ENCODE results near the gene CADPS.

The CADPS gene

DNA sequence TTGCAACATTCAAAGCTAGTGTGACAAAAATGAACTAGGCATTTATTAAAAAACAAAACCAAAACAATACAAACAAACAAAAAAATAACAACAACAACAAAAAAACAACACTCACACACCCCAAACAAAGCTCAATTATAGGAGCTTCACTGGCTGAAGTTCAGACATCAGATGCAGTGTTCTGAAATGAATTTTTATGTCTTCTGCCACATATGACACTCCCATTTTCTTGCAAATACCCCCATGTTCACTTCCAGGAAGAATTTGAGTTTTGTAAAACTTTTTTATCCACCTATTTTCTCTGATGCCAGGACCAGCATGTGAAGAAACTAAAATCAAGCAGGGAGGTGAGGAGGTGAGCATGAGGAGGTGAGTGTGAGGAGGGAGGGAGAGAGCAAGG lies 113.9 kb downstream of the CADPS start:
- H3K9me3 Mint-ChIP-seq: peaks cover 8% of the 10 kb centered on the region
- H3K27ac Mint-ChIP-seq: no peak overlapping the region

DNA sequence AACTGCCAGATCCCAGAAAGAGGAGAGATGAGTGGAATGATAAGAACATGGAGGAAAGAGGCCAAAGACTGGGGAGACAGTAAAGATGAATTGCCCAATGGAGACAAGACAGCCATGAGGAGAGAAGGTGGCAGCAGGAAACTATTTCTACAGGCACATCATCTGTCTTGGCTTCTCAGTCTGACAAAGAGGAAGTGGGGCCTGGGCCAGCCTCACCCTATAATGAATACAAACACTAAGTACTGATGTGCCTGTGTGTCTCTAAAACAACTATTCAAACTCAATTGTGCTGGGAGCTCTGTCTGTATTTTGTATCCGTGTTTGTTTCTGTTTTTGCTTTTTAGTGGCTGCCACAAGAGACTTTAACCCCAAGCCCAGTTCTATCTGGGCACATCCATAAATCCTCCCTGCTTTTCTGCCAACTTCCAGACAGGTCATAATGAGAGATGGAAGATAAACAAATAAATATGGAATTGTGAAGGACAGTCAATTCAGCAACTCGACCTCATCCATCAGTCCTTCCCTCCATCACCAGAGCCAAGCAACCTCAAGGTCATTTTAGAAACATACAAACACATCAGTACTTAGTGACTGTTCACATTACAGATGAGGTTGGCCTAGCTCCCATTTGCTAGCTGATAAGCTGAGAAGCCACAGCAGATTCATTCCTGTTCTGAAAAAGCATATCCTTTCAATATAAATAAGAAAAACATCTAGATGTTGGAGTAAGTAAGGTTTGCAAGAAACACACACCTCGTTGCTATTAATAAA lies 116.7 kb downstream of the CADPS start:
- Mint-ChIP-seq H3K27ac (no peak overlapping the region), H3K27me3 (no peaks in the 10 kb centered on the region), H3K4me3 (no peak overlapping the region), H3K9me3 (peaks cover 8% of the 10 kb centered on the region), H3K4me1 (ENCODE audit: low read depth) (no peaks in the 10 kb centered on the region), H3K36me3 (ENCODE audit: low read depth) (no peaks in the 10 kb centered on the region)

More for the DNA sequence above, 113.9 kb downstream of the CADPS start:
- Mint-ChIP-seq H3K36me3 (ENCODE audit: low read depth) (no peaks in the 10 kb centered on the region), H3K4me3 (no peak overlapping the region), H3K4me1 (ENCODE audit: low read depth) (no peaks in the 10 kb centered on the region), H3K27me3 (no peaks in the 10 kb centered on the region)

DNA sequence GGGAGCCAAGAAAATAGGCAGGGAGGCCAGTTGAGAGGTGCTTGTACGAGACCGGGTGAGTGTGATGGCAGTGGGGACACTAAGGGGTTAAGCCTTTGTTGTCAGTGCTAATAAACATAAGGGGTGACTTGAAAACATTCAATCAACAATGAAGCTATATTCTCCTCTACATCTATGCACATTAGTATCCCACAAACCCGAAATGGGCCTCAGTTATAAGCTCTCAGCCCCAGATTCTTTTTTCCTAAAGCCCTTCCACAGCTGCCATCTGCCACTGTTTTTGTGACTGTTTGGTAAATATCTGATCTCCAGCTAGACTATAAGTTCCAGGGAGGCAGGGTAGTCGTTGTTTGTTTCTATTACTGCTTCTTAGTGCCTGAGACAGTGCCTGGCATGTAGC lies 118.2 kb downstream of the CADPS start:
- H3K36me3 Mint-ChIP-seq (ENCODE audit: low read depth): no peaks in the 10 kb centered on the region
- H3K4me3 Mint-ChIP-seq: no peak overlapping the region
- H3K27me3 Mint-ChIP-seq: no peaks in the 10 kb centered on the region
- H3K9me3 Mint-ChIP-seq: peaks cover 5% of the 10 kb centered on the region
- H3K4me1 Mint-ChIP-seq (ENCODE audit: low read depth): no peaks in the 10 kb centered on the region
- no peak overlapping the region for H3K27ac Mint-ChIP-seq

DNA sequence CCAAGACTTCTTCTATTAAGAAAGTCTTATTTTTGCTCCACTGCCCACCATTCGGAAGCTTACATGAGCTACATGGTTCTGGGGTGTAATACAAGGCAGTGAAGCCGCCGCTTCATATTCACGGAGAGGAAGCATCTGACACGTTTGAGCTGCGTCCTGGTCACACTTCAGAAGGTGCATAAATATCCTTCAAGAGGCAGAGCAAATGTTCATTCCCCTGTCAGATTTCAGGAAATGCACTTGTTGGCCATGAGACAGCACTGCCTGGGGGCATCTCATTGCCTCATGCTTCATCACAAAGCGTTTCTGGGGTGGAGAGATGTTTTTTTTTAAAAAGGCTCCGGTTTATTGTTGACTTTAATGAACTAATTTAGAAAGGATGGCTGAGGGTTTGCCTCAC lies 119.9 kb downstream of the CADPS start:
- no peak overlapping the region for H3K4me3 Mint-ChIP-seq
- no peaks in the 10 kb centered on the region for H3K36me3 Mint-ChIP-seq (ENCODE audit: low read depth)
- H3K27ac Mint-ChIP-seq: no peak overlapping the region
- H3K27me3 Mint-ChIP-seq: no peaks in the 10 kb centered on the region
- H3K9me3 Mint-ChIP-seq: peaks cover 5% of the 10 kb centered on the region
- no peaks in the 10 kb centered on the region for H3K4me1 Mint-ChIP-seq (ENCODE audit: low read depth)

DNA sequence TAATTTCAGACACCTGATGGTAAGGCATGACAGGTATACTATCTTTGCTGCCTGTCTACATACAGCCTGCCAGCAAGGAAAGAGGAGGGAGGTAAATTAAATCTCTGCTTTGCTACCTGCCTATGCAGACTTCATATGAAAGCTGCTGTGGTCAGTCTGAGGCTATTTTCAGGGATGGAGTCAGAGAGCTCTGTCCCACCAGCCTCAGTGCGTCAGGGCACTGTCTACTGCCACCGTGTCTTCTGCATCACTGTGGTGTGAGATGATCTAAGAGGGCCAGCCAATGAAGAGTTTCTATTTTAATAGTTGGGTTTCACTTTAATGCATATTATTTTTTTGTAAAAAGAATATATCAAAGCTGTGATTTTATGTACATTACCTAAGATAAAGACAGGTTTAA lies 125.6 kb downstream of the CADPS start:
- H3K4me1 Mint-ChIP-seq (ENCODE audit: low read depth): no peaks in the 10 kb centered on the region
- no peak overlapping the region for H3K27ac Mint-ChIP-seq
- H3K9me3 Mint-ChIP-seq: no peaks in the 10 kb centered on the region
- H3K4me3 Mint-ChIP-seq: no peak overlapping the region
- no peaks in the 10 kb centered on the region for H3K27me3 Mint-ChIP-seq
- H3K36me3 Mint-ChIP-seq (ENCODE audit: low read depth): no peaks in the 10 kb centered on the region

DNA sequence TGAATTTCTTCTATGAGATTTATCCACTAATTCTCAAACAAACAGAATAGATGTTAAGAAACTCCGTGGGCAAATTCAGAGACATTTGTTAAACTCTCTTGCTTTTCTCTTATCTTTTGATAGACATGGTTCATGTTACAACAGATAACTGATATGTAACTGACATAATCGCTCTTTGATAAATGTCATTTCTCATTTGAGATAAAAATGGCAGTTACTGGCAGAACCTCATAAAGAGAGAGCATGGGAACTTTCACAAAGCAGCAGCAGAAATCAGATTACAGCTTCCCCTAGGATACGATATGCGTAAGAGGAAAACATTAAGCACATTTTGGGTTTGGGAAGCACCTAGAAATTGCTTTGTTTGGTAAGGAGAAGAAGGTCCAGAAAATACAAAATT lies 126.1 kb downstream of the CADPS start:
- Mint-ChIP-seq H3K9me3 (no peaks in the 10 kb centered on the region), H3K27me3 (no peaks in the 10 kb centered on the region), H3K4me3 (no peak overlapping the region), H3K4me1 (ENCODE audit: low read depth) (no peaks in the 10 kb centered on the region), H3K36me3 (ENCODE audit: low read depth) (no peaks in the 10 kb centered on the region), H3K27ac (no peak overlapping the region)

DNA sequence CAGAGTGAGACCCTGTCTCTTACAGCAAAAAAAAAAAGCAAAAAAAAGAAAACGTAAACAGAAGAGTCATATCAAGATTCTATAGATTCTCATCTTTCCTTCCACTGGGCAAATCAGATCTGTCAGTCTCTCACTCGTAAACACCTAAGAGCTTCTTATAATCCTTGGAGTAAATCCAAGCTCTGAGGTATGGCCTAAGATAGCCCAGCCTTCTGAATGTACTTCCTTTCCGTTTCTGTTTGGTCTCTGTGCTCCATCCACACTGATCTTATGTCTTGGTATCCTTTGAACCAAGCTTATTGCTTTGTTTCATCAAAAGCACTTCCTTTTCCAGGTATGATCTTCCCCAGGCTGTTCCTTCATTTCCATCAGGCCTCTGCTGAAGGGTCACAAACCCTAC lies 137.8 kb downstream of the CADPS start:
- Mint-ChIP-seq H3K27me3 (no peaks in the 10 kb centered on the region), H3K36me3 (ENCODE audit: low read depth) (no peaks in the 10 kb centered on the region), H3K4me1 (ENCODE audit: low read depth) (no peaks in the 10 kb centered on the region), H3K9me3 (no peaks in the 10 kb centered on the region), H3K4me3 (no peak overlapping the region), H3K27ac (no peak overlapping the region)

DNA sequence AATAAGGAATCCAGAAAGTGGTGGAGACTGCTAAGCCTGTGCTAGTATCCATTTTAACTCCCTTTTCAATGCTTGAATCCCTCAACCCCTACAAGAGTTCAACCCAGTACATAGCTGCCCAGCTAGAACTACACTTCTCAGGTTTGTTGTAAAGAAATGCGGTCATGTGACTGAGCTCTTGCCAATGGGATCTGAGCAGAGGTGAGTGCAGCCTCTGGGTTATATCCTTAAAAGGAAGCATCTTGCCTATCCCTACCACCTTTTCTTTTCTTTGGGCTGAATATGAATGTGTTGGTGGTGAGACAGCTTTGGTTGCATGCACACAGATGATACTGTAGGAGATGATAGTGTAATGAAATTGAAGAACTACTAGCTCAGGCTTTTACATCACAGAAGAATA lies 139.7 kb downstream of the CADPS start:
- H3K4me3 Mint-ChIP-seq: no peak overlapping the region
- H3K27me3 Mint-ChIP-seq: no peaks in the 10 kb centered on the region
- H3K36me3 Mint-ChIP-seq (ENCODE audit: low read depth): no peaks in the 10 kb centered on the region
- H3K27ac Mint-ChIP-seq: no peak overlapping the region
- no peaks in the 10 kb centered on the region for H3K4me1 Mint-ChIP-seq (ENCODE audit: low read depth)
- no peaks in the 10 kb centered on the region for H3K9me3 Mint-ChIP-seq

DNA sequence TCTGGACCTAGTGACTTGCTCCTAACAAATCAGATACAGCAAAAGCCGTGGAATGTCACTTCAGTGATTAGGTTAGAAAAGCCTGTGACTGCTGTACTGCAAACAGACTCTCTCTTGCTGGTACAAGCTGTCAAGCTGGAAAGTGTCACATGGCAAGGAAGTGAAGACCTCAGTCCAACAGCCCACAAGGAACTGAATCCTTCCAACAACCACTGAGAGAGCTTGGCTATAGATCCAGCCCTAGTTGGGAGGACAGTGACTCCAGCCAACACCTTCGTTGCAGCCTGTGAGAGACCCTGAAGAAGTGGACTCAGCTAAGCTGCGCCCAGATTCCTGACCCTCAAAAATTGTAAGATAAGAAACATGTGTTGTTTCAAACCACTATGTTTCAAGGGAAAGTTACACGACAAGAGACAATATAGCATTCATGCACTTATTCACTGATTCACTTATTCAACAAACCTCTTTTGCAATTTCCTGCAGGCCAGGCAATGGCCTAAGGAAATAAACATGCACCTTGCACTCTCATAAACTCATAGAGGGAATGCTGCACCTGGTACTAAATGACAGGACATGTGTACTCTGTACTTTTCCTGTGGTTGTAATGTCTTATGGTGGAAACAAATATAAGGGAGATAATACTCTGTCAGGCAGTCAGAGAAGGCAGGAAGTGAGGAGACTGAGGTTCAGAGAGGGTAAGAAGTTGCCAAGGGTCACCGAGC lies 142.9 kb downstream of the CADPS start:
- H3K27me3 Mint-ChIP-seq: no peaks in the 10 kb centered on the region
- H3K36me3 Mint-ChIP-seq (ENCODE audit: low read depth): no peaks in the 10 kb centered on the region
- H3K9me3 Mint-ChIP-seq: no peaks in the 10 kb centered on the region
- H3K4me1 Mint-ChIP-seq (ENCODE audit: low read depth): no peaks in the 10 kb centered on the region
- no peak overlapping the region for H3K4me3 Mint-ChIP-seq
- H3K27ac Mint-ChIP-seq: no peak overlapping the region

DNA sequence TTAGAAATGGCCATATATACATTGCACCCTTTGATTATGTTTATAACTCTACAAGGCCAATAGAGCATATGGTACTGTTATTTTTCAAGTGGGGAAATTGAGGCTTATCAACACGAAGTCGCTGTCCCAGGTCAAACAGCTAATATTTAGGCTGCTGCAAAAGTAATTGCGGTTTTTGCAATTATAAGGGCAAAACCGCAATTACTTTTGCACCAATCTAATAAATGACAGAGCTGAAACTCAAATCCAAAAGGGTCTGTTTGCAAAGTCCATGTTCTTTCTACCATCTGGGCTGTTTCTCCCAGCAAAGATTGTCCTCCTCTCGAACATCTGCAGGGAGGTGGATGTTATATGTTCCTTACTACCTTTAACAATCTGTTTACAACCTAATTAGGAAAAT lies 147.2 kb downstream of the CADPS start:
- Mint-ChIP-seq H3K27ac (no peak overlapping the region), H3K36me3 (ENCODE audit: low read depth) (no peaks in the 10 kb centered on the region), H3K4me1 (ENCODE audit: low read depth) (no peaks in the 10 kb centered on the region), H3K27me3 (no peaks in the 10 kb centered on the region), H3K9me3 (no peaks in the 10 kb centered on the region), H3K4me3 (no peak overlapping the region)

DNA sequence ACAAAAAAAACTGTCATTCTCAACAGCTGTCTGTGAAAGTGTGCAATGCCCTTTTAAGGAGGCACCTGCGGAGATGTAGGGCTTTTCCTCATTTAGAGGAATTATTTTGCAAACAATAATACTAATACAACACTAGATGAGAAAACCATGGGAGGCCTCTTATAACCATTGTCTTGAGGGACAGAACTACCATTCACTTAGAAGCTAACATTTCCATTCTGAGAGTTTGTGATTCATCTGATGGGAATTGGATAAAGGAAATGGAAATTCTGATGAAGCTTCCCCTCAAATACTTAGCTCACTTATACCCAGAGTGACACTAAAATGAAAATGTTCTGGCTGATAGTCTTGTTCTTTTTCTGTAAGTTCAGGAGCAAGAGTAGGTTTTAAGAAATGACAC lies 147.7 kb downstream of the CADPS start:
- Mint-ChIP-seq H3K9me3 (no peaks in the 10 kb centered on the region), H3K36me3 (ENCODE audit: low read depth) (no peaks in the 10 kb centered on the region), H3K4me3 (no peak overlapping the region), H3K27me3 (no peaks in the 10 kb centered on the region), H3K4me1 (ENCODE audit: low read depth) (no peaks in the 10 kb centered on the region), H3K27ac (no peak overlapping the region)

DNA sequence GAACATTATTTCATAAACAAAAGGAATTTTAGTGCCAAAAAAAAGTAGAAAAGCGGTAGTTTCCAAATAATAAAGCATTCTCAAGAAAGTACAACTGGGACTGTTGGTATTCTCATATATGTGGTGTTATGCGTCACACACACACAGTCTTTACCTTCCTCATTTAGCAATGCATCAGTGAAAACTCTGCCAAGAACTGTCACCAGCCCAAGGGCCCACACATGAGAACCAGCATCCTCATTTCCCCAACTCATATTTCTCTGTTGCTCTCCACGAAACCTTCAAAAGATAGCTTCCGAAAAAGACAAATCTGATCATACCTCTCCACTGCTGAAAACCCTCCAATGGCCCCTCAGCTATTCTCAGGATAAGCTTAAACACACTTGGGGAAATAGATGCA lies 150.7 kb downstream of the CADPS start:
- H3K4me1 Mint-ChIP-seq (ENCODE audit: low read depth): no peaks in the 10 kb centered on the region
- H3K27ac Mint-ChIP-seq: no peak overlapping the region
- H3K4me3 Mint-ChIP-seq: no peak overlapping the region
- H3K9me3 Mint-ChIP-seq: no peaks in the 10 kb centered on the region
- no peaks in the 10 kb centered on the region for H3K36me3 Mint-ChIP-seq (ENCODE audit: low read depth)
- no peaks in the 10 kb centered on the region for H3K27me3 Mint-ChIP-seq

DNA sequence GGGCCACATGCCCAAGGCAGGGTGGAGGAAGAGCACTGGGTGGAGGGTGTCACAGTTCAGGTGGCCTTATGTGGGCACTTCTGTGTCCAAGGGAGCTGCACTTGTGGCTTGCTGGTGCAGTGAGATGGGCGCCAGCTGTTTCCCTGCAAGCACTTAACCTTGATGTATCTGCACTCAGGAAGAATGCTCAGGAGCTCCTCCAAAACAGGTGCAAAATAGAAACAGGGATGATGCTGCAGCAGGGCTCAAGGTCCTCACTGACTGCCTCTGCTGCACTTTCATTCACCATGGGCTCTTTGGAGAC lies 151.3 kb downstream of the CADPS start:
- Mint-ChIP-seq H3K4me3 (no peak overlapping the region), H3K27me3 (no peaks in the 10 kb centered on the region), H3K4me1 (ENCODE audit: low read depth) (no peaks in the 10 kb centered on the region), H3K27ac (no peak overlapping the region), H3K9me3 (no peaks in the 10 kb centered on the region), H3K36me3 (ENCODE audit: low read depth) (no peaks in the 10 kb centered on the region)

DNA sequence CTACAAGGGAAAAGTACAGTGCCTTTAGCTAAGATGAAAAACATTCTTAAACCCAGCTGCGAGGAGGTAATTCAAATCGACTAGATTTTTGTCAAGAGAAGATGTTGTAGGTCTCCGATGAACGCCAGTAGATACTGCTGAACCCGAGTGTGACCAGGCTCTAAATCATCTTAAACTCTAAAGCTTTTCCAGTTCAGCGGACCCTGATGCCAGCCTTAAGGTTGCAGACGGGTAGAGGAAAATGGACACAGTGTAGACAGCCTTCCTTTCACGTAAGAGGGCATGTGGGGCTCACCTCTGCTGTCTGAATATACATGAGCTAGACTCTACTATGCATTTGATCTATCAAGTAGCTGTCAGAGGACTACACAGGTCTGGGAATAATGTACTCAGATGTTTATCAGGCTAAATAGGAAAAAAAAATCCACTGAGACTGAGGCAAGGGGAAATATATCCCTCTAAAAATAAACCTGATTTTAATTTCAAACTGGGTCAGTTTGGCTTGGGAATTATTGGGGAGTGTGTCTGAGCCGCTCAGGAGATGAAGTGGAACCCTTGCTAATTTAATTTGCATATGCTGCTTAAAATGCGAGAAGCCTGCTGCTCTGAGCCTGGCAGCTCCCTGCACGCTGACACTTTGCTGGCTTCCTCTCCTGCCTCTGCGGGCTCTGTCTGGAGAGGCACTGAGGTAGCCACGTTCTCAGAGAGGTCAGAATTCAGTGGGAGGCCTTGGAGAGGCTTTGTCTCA lies 151.9 kb downstream of the CADPS start:
- no peaks in the 10 kb centered on the region for H3K27me3 Mint-ChIP-seq
- H3K4me1 Mint-ChIP-seq (ENCODE audit: low read depth): no peaks in the 10 kb centered on the region
- no peaks in the 10 kb centered on the region for H3K9me3 Mint-ChIP-seq
- no peak overlapping the region for H3K4me3 Mint-ChIP-seq
- H3K27ac Mint-ChIP-seq: no peak overlapping the region
- no peaks in the 10 kb centered on the region for H3K36me3 Mint-ChIP-seq (ENCODE audit: low read depth)

DNA sequence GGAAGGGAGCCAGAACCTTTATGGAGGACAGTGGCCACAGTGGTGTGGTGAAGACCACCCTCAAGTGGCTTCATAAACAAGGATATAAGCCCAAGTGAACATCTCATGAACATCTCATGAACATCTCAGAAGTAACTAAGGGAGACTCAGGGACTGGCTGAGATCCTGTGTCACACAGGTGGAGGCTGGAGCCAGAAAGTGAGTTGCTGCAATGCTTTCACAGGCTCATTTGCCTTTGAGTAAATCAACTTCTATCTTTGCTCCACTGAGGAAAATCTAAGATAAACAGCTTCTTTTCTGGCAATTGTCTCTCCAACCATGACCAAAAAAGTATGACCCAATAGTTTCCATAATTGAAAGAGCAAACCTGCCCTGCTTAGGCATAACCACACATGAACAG lies 152.9 kb downstream of the CADPS start:
- Mint-ChIP-seq H3K4me1 (ENCODE audit: low read depth) (no peaks in the 10 kb centered on the region), H3K9me3 (no peaks in the 10 kb centered on the region), H3K27me3 (no peaks in the 10 kb centered on the region), H3K4me3 (no peak overlapping the region), H3K36me3 (ENCODE audit: low read depth) (no peaks in the 10 kb centered on the region), H3K27ac (no peak overlapping the region)

All from stimulated activated naive CD8-positive, alpha-beta T cell treated with anti-CD3 and anti-CD28 coated beads, Interleukin-15, Interleukin-2, amounts not matched to agents 100 ng/mL and 50 ng/mL, for 24 hours (primary cell).